DOHH2 (cell line): ENCODE data around the gene CFAP61.

Experiments
- EZH2phosphoT487 ChIP-seq: fragments of 200-600 bp; sonication (generic); IDR thresholded peaks from 2 replicates; pipeline ENCODE4 v1.6.1; 2017; ENCODE audit warnings: borderline replicate concordance, mild to moderate bottlenecking, antibody characterized with exemption, low read length, moderate library complexity, mixed read lengths
- TF ChIP-seq, protein P1 (sequence below): fragments of 200-600 bp; sonication (generic); IDR thresholded peaks from one replicate; pipeline ENCODE4 v1.5.1; 2014; ENCODE audit warnings: antibody characterized with exemption, mild to moderate bottlenecking, low read depth, low read length; ENCODE audit not compliant: poor library complexity, severe bottlenecking

DNA sequence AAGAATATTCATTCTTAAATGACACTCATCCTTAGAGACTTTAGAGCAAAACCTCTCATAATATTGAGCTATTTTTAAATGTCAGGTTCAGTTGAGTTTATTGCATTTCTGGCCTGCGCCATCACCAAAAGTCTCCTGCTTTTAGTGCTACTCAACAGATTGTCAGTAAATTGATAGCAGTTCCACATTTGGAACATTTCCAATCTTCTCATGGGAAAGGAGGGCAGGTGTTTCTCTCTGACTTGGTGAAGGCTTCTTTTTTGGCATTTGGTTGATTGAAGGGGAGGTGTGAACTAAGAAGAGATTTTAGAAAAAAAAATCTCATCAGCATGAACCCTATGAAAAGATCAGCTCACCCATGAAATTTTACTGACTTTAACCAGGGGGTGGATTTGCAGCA is 189.6 kb downstream of the CFAP61 start:
- TF ChIP-seq, protein P1, sequence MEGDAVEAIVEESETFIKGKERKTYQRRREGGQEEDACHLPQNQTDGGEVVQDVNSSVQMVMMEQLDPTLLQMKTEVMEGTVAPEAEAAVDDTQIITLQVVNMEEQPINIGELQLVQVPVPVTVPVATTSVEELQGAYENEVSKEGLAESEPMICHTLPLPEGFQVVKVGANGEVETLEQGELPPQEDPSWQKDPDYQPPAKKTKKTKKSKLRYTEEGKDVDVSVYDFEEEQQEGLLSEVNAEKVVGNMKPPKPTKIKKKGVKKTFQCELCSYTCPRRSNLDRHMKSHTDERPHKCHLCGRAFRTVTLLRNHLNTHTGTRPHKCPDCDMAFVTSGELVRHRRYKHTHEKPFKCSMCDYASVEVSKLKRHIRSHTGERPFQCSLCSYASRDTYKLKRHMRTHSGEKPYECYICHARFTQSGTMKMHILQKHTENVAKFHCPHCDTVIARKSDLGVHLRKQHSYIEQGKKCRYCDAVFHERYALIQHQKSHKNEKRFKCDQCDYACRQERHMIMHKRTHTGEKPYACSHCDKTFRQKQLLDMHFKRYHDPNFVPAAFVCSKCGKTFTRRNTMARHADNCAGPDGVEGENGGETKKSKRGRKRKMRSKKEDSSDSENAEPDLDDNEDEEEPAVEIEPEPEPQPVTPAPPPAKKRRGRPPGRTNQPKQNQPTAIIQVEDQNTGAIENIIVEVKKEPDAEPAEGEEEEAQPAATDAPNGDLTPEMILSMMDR = no peak
- TF ChIP-seq EZH2phosphoT487 = no peak
